ENCODE measurements around the gene CDH4. TPM values are rescaled to one million over a fixed set of nuclear protein-coding genes. Genes with fewer than 3 reads are reported as not detected.

CDH4 gene
- total and polyA plus RNA-seq, 7 donors: under 0.01 to 0.06 TPM; not detected in 5

DNA sequence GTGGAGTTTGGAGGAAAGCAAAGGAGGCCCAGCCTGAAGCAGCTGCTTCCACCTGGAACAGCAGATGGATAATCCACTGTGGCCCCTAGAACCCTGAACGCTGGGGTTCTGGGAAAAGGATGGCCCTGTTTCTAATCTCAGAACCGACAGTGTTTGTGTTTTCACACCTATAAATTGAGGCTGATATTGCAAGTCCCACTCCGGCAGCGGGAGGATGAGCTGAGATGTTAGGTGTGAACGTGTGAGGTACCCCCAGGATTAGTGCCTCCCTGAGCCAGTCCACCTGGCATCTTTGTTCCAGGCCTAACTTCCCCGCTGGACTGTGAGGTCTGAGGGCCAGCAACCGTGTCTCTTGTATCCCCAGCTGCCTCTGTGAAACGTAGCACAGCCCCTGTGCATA is 7.8 kb upstream of the CDH4 start:
- DNase-seq: no peak
- no peak overlapping the region for H3K4me3 ChIP-seq
- H3K4me1 ChIP-seq: no peaks in the 10 kb centered on the region
- intact Hi-C loops (cut with DNase I): no loop called here
- peaks cover 0 to 53% (median 8%) of the 10 kb centered on the region in 3 donors for H3K27me3 ChIP-seq
- H3K27ac ChIP-seq: no peak overlapping the region
- 67 to 72% methylated on average over 8 of the region's 8 CpGs for WGBS, 2 donors
- no peak for TF ChIP-seq POLR2AphosphoS5 (IDR thresholded peaks at IDR 0.05)
- no peak for TF ChIP-seq POLR2A (IDR thresholded peaks at IDR 0.05)
- TF ChIP-seq, protein P1, sequence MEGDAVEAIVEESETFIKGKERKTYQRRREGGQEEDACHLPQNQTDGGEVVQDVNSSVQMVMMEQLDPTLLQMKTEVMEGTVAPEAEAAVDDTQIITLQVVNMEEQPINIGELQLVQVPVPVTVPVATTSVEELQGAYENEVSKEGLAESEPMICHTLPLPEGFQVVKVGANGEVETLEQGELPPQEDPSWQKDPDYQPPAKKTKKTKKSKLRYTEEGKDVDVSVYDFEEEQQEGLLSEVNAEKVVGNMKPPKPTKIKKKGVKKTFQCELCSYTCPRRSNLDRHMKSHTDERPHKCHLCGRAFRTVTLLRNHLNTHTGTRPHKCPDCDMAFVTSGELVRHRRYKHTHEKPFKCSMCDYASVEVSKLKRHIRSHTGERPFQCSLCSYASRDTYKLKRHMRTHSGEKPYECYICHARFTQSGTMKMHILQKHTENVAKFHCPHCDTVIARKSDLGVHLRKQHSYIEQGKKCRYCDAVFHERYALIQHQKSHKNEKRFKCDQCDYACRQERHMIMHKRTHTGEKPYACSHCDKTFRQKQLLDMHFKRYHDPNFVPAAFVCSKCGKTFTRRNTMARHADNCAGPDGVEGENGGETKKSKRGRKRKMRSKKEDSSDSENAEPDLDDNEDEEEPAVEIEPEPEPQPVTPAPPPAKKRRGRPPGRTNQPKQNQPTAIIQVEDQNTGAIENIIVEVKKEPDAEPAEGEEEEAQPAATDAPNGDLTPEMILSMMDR (IDR thresholded peaks at IDR 0.05): no peak
- TF ChIP-seq EP300 (IDR thresholded peaks at IDR 0.05): no peak
- no peaks in the 10 kb centered on the region for H3K36me3 ChIP-seq
- H3K9me3 ChIP-seq: peaks cover 0 to 9% (median 3%) of the 10 kb centered on the region in 4 donors

DNA sequence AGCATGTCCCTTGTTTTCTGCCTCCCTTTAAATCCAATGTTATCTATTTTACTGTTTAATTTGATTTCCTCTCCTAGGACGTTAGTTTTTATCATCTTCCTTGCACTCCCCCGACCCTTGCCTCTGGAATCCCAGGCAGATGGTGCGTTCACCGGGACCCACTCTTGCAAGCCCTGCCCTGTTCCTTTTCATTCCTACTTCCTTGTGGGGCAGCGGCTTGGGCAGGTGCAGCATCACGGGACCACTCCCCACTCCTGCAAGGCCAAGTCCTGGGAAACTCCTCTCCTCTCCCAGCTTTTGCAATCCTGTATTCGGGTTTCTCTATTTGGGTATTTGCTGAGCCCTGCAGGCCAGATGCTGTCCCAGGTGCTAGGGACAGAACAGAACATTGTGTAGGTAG is 5.8 kb upstream of the CDH4 start:
- H3K27ac ChIP-seq: no peak overlapping the region
- H3K36me3 ChIP-seq: no peaks in the 10 kb centered on the region
- intact Hi-C loops (cut with DNase I): no loop called here
- WGBS, 2 donors: 21 to 63% methylated on average over 7 of the region's 7 CpGs
- no peaks in the 10 kb centered on the region for H3K4me1 ChIP-seq
- peaks cover 0 to 60% (median 27%) of the 10 kb centered on the region in 3 donors for H3K27me3 ChIP-seq
- TF ChIP-seq POLR2AphosphoS5 (IDR thresholded peaks at IDR 0.05): no peak
- TF ChIP-seq EP300 (IDR thresholded peaks at IDR 0.05): no peak
- TF ChIP-seq POLR2A (IDR thresholded peaks at IDR 0.05): no peak
- TF ChIP-seq, protein P1 (IDR thresholded peaks at IDR 0.05): no peak
- H3K9me3 ChIP-seq: peaks cover 0 to under 1% (median 0%) of the 10 kb centered on the region in 4 donors
- H3K4me3 ChIP-seq: no peak overlapping the region
- no peak for DNase-seq

DNA sequence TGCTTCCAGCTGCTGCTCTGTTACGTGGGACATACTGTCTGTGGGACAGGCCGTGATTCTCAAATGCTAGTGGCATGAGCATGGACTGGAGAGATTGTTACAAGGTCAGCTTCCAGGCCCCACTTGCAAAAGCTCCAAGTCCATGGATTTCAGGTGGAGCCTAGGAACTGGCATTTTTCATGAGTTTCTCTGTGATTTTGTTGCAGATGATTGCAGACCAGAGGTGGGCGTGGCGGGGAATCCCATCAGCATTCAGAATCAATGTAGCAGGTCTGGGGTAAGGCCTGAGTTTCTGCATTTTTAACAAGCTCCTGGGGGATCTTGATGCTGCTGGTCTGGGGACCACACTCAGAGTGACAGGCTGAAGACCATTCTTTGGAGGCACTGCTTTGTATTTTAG is 2.4 kb upstream of the CDH4 start:
- intact Hi-C loops (cut with DNase I): no loop called here
- H3K36me3 ChIP-seq: no peaks in the 10 kb centered on the region
- 86 to 91% methylated on average over 4 of the region's 4 CpGs for WGBS, 2 donors
- H3K27me3 ChIP-seq: peaks cover 23 to 78% (median 55%) of the 10 kb centered on the region in 3 donors
- no peak overlapping the region for H3K4me3 ChIP-seq
- no peak for DNase-seq
- peaks cover 0 to 22% (median 21%) of the 10 kb centered on the region in 4 donors for H3K4me1 ChIP-seq
- TF ChIP-seq, protein P1 (IDR thresholded peaks at IDR 0.05): no peak
- TF ChIP-seq EP300 (IDR thresholded peaks at IDR 0.05): no peak
- no peak for TF ChIP-seq POLR2AphosphoS5 (IDR thresholded peaks at IDR 0.05)
- no peak for TF ChIP-seq POLR2A (IDR thresholded peaks at IDR 0.05)
- H3K27ac ChIP-seq: no peak overlapping the region
- H3K9me3 ChIP-seq: no peaks in the 10 kb centered on the region

- Histone ChIP-seq H3K36me3 (no peaks in the 10 kb centered on the region), H3K27ac (no peak overlapping the region), H3K4me1 (peaks cover 0 to 22% (median 21%) of the 10 kb centered on the region in 4 donors), H3K9me3 (no peaks in the 10 kb centered on the region), H3K4me3 (peak overlapping the region in 3 of 4 donors; percentile 26 to 42 (median 40)), H3K27me3 (peaks cover 23 to 92% (median 55%) of the 10 kb centered on the region in 3 donors)
- 1 to 3% methylated on average over 87 of the region's 87 CpGs for WGBS, 2 donors
- intact Hi-C loops (cut with DNase I): no loop called here
- no peak for DNase-seq
- TF ChIP-seq POLR2A (IDR thresholded peaks at IDR 0.05): no peak
- TF ChIP-seq, protein P1 (IDR thresholded peaks at IDR 0.05): no peak
- TF ChIP-seq EP300 (IDR thresholded peaks at IDR 0.05): no peak
- no peak for TF ChIP-seq POLR2AphosphoS5 (IDR thresholded peaks at IDR 0.05)
These were observed 671 bp downstream of the CDH4 start for GRCh38 chr20:61252601-61253263.

Data from sigmoid colon (tissue), 7 donors.